ENCODE data around the gene CHRM3.

DNA sequence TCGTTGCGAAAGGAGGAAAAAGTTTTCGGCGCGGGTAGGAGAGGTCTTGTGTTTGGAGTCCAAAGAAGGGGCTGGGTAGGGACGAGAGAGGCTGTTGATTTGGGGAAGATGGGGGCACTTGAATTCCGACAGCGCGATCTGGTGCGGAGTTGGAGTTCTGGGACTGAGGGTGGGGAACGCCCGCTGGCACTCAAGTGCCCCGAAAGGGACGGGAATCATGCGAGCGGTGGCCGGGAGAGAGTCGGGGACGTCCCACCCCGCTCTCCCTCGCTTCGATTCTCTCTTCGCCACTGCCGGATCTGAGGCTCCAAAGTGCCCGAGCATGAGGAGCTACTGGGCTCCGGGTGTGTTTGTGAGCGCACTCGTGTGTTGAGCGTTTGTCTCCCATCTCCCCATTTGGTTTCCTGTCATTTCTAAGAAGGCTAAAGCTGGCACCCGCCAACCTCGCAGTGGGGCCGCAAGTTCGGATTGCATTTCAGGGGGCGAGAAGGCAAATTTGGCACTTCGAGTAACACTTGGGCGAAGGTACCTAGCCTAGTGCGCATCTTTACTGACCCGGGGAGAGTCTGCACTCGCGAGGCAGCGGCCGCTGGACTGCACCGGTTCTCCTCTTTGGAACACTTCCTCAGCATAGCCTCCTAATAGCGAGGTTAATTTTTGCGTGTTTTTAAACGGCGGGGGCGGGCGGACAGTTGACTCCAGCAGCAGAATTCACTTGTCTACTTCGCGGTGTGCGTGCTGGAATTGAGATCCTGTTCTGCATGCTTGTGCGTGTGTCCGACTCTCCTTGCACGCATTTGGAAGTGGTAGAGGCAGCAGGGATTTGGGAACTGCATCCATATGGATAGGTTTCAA is 1.2 kb downstream of the CHRM3 start:
- TF ChIP-seq CTCF (conservative IDR thresholded peaks at IDR 0.05; ENCODE audit: low read depth, low read length) (0 out of 2 replicates have a peak, but pooled peaks have one; percentile 13), EZH2phosphoT487 (IDR thresholded peaks at IDR 0.05; ENCODE audit: borderline replicate concordance, low read length) (peak; percentile 59), EZH2 (IDR thresholded peaks at IDR 0.05; ENCODE audit: low read length, unreplicated experiment) (peak; percentile 43)

All from PC-3 (cell line).